Activated CD8-positive, alpha-beta memory T cell treated with anti-CD3 and anti-CD28 coated beads for 24 hours (primary cell): Measurements from ENCODE around the gene ARSA.
"Not testable (repeated sequence)": the region's sequence is repeated elsewhere in the genome, so short reads cannot be mapped to it uniquely, and the experiment has no call there.

Source experiments
- DNase-seq: peaks from one replicate; pipeline ENCODE4 v3.0.0-alpha.2; 2020

The ARSA gene

DNA sequence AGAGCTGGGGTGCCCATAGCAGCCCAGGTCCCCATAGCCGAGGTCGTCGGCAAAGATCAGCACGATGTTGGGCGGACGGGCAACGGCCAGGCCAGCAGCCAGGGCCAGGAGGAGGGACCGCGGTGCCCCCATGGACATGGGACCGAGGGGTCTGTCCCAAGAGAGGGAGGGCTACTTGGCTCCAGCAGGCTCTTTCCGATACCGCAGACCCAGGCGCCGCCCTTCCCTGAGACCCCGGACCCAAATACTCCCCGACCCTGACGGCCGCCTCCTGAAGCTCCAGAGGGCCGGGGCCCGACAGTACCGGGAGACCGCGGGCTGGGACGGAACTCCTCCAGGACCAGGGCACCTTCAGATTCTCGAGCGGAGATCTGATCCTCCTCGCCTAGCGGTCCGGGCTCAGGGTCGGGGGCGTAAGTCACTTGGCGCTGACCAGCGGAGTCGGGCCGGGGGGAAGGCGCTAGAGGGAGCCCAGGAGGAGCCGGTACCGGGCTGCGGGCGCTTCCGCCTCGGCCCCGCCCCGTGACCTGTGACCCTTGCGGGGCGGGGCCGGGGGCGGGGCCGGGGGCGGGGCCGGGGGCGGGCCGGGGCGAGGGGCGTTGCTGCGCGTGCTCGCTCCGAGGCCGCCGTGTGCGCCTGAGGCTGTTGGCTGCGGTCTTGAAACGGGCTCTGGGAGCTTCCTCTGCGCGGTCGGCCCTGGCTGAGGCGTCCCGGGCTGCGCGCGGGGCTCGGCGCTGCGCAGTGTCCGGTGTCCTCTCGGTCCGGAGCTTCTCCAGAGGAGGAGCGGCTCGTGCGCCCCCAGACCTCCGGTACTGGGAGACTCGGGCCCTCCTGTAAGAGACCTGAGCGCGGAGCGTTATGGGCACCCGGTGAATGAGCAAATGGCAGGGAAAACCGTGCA, at the start of gene ARSA:
Gene ARSA, minus strand, starts transcription at position 511 of the 901 bp plus-strand sequence. Its CDS starts 373 bp downstream, at position 138.
- DNase-seq = peak; percentile 88

DNA sequence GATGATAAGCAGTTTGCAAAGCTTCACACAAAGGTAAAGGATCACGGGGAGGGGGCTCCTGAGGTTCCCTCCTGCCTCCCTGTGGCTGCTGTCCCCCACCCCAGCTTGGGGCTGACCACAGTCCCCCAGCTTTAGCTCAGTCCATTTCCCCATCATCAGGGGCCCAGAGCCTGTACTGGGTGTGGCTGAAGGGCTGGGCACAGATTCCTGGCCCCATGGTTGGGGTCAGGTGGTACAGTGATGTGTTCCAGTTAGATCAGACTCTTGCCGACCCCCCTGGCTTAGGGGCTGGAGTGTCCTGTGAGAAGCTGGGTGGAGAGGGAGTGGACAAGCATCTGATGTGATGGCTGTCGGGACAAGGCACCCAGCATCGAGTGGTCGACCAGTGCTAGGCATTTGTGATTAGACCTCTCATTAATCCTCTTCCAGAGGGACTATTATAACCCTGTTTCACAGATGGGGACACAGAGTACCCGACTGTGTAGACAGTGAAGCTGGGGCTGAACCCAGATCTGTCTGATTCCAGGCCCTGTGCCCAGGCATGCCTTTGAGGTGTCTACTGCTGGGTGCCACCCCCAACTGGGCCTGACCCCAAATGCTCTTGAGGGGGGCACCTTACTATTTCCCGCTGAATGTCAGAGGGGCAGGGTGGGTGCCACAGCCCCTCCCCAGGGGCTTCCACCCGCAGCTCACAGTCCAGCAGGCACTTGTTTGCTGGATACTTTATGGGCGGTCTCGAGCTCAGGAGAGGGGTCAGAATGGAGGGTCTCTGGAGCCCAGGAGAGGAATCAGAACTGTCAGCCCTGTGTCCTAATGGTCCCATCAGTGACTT, 48.9 kb upstream of the ARSA start:
- peak; percentile 53 for DNase-seq

DNA sequence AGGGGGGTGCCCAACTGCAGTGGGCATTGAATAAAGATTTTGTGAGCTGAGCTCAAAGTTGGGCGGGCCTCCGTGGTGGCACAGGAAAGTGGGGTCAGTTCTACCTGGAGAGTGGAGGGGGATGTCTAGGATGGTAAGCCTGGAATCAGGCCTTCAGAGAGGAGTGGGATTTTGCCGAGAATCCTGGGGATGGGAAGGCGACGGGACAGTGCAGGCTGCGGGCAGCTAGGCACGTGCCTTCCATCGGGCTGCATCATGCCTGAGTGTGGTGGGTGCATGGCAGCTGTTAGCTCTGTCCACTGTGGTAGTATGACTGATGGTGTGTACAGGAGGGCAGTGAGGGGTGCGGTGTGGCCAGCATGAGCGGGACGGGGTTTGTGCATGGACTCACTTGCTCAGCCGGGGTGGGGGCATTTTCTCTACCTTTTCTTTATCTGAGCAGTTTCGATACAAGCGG, 48.3 kb upstream of the ARSA start:
- DNase-seq = peak; percentile 52

DNA sequence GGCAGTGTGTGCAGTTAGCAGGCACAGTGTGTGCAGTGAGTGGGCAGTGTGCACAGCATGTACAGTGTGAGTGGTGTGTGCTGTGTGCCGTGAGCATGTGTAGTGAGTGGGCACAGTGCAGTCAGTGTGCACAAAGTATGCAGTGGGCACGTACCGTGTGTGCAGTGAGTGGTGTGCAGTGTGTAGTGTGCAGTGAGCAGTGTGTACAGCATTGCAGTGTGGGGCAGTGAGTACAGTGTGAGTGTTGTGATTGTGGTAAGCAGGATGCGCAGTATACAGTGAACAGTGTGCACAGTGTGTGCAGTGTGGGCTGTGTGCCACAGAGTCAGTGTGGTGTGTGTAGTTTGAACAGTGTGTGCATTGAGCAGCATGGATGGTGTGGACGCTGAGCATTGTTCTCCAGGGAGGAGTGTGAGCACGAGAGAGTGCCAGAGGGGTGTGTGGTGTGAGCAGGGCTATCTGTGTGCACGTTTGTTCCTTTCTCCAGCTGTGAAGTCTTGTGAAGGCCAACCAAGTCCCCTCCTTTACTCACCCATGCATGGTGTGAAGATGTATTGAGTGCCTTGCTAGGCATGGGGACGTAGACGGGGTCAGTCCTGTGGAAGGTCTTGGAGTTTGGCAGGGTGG, 47.7 kb upstream of the ARSA start:
- no peak for DNase-seq

DNA sequence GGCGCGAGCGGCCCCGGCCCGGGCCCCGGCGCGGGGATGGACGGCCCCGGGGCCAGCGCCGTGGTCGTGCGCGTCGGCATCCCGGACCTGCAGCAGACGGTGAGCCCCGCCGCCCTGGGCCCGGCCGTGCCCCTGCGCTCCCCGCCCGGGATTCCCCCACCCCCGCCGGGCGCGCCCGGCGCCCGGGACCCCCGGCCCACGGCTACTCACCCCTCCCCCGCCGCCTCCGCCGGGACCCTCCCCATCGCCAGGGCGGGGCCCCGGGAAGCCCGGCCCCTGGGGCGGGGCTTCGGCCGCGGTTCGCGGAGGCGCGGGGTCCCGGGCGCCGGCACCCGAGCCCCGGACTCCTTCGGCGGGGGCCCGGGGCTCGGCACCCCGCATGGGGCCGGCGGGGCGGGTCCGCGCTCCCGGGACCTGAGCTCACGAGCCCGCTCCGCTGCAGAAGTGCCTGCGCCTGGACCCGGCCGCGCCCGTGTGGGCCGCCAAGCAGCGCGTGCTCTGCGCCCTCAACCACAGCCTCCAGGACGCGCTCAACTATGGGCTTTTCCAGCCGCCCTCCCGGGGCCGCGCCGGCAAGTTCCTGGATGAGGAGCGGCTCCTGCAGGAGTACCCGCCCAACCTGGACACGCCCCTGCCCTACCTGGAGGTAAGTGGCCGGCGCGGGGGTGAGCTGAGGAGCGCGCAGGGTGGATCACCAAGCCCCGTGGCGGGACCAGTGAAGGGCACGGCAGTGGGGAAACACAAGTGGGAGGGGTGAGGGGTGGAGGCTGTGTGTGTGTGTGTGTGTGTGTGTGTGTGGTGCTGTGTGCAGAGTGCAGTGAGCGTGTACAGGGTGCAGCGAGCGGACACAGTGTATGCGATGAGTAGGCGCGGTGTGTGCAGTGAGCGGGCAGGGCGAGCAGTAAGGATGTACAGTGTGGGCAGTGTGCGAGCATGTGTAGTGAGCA, 46.9 kb upstream of the ARSA start:
- peak; percentile 65 for DNase-seq

DNA sequence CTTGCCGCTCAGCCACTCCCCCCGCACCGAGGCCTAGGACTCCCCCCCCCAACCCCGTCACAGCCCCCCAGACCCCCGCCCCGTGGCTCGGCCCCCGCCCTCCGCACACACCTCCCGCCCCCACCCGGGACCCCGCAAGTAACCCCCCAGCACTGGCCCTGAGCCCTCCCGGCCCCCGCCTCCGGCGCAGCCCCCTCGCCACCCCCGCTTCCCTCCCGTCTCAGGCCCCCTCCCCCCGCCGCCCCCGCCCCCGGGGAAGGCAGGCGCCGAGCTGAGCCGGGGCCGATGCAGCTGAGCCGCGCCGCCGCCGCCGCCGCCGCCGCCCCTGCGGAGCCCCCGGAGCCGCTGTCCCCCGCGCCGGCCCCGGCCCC, 46.2 kb upstream of the ARSA start:
- DNase-seq = peak; percentile 38

DNA sequence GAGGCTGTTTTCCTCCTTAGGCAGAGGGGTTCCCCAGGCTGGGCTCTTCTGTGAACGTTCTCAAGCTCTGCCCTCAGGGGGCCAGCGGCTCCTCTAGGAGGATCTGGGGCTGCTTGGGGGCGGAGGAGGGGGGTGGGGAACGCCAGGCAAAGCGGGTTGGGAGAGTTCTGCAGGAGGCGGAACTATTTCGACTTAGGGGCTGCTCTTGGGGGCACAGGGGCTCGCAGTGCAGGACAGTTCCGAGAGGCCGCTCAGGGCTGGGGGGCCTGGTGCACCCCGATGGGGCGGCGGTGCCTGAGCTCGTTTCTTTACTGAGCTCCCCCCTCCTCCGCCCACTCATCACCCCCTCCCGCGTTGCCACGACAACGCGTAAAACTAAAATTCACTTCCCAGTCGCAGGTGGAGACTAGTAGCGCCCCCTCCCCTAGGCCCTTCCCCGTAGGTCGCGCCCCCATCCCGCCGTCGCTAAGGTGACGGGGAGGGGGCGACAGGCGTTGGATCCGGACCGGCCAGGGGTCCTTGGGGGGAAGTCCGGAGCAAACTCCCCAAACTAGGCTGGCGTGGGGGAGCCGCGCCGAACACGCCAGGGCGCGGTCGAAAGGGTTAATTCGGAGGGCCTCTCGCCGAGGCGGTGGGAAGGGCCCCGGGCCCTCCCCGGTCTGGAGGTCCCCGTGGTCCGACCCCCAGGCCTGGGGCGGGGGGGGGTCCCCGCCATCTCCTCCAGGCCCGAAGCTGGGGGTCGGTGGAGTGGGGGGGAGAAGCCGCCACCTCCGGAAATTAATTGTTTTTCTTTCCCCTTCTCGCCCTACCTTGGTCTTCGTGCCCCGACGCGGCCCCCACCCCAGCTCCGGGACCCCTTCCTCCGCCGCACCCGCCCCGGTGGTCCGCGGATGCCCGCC, 45.5 kb upstream of the ARSA start:
- peak; percentile 60 for DNase-seq

DNA sequence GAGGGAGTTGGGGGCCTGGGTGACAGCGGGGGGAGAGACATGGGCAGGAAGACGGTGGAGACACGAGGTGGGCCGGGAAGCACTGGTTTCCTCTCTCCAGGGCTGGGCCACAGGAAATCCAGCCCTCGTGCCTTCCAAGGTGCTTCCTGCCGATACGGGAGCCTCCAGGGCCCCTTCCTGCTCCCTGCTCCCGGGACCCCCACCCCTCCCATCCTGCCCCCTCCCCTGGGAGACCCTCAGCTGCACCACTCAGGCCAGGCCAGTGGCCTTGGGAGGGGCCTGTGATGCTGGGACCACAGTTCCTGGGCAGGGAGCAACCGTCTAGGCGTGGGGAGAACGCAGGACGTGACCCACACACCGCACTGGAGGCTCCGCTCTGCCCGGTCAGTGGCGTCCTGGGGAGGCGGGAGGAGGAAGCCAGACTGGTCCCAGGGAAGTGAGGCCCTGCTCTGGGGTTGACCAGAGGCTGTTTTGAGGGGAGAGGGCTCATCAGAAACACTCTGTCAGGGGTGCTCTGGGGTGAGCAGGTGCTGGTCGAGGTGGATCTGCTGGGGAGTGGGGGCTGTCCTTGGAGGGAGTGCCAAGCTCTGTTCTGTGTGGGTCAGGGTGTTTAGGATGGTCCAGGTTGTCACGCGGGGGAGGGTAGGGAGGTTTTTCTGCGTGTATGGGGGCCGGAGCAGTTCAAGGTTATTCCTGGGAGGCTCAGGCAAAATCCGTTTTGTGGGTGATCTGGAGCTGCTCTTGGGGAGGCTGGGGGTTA, 44.7 kb upstream of the ARSA start, which contains the start of gene SHANK3:
Gene SHANK3, plus strand, starts transcription at position 353 of the 760 bp plus-strand sequence.
- DNase-seq = peak; percentile 54

DNA sequence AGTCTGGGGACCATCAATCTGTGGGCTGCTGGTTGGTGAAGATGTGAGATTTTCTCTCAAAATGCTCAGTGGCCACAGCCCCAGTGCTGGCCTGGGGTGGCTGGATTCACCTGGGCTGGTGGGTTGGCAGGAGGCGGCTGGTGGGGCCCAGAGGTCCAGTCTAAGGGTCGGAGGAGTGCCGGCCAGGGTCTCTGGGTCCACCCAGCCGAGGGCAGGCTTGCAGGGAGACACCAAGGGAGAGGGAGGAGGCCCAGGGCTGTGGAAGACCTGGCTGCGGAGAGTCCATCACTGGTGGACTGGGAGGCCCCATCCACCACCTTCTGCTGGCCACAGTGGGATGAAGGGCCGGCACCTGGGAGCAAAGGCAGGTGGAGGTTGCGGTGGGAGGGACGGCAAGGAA, 44.1 kb upstream of the ARSA start:
- peak; percentile 58 for DNase-seq

DNA sequence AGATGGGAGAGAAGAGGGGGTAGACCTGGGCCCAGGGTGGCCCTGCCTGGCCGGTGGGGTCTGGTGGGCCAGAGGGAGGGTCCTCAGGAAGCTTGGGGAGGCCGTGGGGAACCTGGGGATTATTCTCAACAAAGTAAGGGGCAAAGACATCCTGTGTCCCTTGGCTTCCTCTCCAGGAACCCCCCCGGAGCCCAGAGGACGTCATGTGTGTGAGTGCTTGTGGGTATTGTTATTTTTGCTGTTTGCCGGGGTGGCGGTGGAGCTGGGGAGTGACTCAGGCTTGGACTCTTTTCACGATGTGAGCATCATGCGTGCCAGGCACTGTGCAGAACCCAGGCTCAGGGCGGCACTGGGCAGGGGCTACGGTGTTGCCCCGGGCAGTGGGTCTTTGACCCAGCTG, 43.7 kb upstream of the ARSA start:
- peak; percentile 54 for DNase-seq

DNA sequence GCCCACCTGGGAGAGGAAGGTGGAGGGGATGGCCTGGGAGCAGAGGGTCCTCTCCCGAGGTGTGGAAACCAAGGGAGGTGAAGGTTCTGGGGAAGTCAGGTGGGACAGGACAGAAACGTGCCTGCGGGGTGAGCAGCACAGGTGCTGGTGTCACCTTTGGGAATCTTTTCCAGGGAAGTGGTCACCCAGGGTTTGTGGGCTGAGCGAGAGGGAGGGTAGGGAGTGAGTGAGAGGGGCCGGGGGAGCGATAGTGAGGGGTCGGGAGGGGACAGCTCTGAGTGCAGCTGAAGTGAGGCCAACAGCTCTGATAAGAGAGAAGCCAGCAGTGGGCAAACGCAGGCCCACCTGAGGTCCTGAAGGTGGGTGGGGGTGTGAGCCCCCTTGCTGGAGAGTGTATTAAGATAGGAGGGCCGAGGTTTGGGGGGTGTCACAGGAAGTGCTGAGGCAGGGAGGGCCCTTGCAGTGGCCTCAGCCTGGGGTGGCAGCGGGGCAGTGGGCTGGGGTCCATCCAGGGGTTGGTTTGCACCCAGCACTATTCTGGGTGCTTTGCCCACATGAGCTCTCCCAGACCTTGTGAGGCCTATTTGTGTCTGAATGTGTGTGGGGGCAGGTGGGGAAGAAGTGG, 43.1 kb upstream of the ARSA start:
- DNase-seq = peak; percentile 47

DNA sequence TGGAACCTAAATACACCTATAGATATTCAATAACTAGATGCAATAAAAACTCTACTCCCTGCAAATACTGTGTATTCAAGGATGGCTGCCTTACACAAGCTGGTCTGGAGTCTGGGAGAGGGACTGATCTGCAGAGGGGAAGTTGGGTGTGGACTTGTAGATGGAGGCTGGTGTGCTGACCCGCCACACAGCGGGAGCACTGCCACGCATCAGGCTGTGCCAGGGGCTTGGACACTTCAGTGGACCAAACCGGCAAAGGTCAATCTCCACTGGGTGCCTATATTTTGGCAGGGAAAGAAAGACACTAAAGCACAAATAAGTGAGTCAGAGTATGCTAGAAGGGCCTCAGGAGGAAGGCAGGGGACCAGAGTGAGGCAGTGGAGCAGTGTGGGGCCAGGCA, 42.6 kb upstream of the ARSA start:
- peak; percentile 41 for DNase-seq

DNA sequence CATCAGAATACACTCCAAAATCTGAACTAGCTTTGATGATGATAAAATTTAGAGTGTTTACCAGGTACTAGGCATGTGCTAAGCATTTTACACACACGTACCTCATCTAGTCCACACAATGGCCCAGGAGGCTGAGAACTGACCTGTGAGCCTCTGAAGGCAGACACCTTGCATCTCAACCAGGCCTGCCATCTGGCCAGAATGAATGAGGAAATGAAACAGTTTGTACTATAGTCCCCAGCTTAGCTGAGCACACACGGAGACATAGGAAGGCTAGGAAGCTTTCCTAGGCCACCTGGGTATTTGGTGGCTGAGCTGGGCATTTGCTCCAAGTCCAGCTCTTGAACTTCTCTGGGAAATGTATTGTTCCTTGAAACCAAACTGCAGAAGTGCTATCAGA, 37.8 kb upstream of the ARSA start:
- no peak for DNase-seq

DNA sequence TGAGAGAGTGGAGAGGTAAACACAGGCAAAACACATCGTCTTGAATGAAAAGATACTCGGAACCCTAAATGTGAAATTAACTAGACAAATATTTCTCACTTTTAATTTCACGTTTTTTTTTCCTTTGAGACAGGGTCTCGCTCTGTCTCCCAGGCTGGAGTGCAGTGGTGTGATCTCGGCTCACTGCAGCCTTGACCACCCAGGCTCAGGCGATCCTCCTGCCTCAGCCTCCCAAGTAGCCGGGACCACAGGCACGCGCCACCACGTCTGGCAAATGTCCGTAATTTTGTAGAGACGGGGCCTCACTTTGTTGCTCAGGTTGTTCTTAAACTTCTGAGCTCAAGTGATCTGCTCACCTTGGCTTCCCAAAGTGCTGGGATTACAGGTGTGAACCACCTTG, 37.3 kb upstream of the ARSA start:
- DNase-seq = no peak

DNA sequence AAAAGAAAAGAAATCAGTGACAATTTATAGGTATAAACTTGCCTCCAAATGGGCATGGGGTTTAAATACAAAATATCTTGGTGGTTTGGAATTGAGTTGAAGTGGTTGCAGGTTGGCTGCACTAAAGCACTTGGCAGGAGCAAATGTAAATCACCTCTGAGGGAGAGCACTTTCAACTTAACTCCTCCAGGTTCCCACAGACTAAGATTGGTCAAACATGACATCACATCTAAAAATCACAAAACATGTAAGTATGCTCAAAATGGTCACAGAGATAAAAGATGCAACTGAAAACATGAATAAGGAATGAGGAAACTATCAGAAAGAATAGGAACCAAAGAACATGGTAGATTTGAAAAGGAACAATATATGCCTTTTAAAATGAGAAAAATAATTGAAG, 32.4 kb upstream of the ARSA start:
- no peak for DNase-seq

DNA sequence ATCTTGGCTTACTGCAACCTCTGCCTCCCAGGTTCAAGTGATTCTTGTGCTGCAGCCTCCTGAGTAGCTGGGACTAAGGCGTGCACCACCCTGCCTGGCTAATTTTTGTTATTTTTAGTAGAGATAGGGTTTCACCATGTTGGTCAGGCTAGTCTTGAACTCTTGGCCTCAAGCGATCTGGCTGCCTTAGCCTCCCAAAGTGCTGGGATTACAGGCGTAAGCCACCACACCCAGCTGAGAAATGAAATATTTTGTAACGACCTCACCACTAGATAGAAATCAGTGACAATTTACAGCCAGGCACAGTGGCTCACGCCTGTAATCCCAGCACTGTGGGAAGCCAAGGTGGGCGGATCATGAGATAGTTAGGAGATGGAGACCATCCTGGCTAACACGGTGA, 31.8 kb upstream of the ARSA start:
- not testable (repeated sequence) for DNase-seq

DNA sequence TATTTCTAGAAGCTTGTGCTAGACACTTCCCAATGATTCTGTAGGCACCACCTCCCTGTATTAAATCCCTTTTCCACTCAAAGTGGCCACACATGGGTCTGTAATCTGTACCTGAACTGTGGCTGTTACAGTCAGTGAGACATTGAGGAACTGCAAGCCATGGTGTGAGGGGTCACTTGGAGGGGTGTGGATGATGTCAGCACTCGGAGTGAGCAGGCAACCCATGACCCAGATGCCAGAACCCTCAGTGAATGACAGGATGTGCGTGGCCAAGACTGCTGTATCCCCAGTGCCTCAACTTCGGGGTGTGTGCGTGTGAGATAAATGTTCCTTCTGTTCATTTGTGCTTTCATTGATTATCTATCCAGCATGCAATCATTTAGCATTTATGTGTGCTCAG, 30.0 kb upstream of the ARSA start:
- no peak for DNase-seq

DNA sequence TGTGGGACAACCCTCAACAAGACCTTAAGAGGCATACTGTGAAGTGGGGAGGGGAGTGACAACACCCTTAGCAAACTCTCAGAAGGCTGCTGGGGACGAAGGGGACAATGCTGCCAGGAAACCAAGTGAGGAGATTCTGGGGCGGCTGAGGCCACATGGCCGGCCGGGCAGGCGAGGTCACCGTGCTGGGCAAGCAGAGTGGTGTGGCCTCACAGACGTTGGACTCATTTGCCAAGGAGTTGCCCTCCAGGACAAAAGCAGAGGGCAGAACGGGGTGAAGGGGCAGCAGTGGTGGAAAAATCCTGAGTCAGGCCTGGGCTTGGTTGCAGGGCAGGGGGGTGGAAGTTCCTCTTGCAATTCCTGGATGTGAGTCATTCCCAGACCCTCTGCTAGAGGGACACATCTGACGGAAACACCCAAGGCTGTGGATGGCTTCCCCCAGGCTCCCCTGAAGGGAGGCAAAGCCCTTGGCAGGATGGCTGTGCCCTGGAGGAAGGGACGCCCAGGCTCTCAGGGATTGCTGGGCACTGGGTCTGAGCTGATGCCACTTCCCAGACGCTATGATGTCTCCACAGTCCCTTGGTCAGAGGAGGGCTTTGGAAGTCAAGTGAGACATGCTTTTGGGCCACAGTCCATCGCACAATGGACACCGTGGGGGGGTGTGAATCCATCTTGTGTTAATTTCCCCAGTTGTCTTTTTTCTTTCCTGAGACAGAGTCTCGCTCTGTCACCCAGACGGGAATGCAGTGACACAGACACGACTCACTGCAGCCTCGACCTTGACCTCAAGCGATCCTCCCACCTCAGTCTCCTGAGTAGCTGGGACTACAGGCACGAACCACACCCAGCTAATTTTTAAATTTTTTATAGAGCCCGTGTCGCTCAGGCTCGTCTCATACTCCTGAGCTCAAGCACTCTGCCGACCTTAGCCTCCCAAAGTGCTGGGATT, 28.4 kb upstream of the ARSA start:
- DNase-seq = no peak

DNA sequence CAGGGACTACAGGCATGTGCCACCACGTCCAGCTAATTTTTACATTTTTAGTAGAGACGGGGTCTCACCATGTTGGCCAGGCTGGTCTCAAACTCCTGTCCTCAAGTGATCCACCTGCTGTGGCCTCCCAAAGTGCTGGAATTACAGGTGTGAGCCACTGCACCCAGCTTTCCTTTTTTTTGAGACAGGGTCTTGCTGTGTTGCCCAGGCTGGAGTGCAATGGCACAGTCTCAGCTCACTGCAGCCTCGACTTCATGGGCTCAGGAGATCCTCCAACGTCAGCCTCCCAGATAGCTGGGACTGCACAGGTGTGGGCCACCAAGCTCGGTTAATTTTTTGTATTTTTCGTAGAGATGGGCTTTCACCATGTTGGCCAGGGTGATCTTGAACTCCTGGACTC, 26.7 kb upstream of the ARSA start:
- DNase-seq = not testable (repeated sequence)
